Measurements from ENCODE around the gene NPY.

GRCh38 chr7:24312588-24312987 lies 28.6 kb downstream of the NPY start:
- no peak for TF ChIP-seq EP300 (IDR thresholded peaks at IDR 0.05)
- no peak for TF ChIP-seq CTCF (IDR thresholded peaks at IDR 0.05)

All from gastroesophageal sphincter (tissue), 3 donors.